LNCaP clone FGC (cell line): ENCODE measurements around the gene PIN1.

Experiments
- DNase-seq: peaks from one replicate; pipeline ENCODE4 v3.0.0-alpha.2; 2011; ENCODE audit warnings: low read depth
- H3K4me3 ChIP-seq: 2 replicates; pipeline ENCODE4 v1.5.1; 2011; ENCODE audit warnings: mild to moderate bottlenecking, low read depth, low read length, control low read depth
- TF ChIP-seq, protein P1 (sequence below): IDR thresholded peaks from 2 replicates; pipeline ENCODE4 v1.5.1; 2012; ENCODE audit warnings: mild to moderate bottlenecking; ENCODE audit not compliant: control insufficient read depth, insufficient read depth; ENCODE audit errors: extremely low read depth

Gene PIN1

DNA sequence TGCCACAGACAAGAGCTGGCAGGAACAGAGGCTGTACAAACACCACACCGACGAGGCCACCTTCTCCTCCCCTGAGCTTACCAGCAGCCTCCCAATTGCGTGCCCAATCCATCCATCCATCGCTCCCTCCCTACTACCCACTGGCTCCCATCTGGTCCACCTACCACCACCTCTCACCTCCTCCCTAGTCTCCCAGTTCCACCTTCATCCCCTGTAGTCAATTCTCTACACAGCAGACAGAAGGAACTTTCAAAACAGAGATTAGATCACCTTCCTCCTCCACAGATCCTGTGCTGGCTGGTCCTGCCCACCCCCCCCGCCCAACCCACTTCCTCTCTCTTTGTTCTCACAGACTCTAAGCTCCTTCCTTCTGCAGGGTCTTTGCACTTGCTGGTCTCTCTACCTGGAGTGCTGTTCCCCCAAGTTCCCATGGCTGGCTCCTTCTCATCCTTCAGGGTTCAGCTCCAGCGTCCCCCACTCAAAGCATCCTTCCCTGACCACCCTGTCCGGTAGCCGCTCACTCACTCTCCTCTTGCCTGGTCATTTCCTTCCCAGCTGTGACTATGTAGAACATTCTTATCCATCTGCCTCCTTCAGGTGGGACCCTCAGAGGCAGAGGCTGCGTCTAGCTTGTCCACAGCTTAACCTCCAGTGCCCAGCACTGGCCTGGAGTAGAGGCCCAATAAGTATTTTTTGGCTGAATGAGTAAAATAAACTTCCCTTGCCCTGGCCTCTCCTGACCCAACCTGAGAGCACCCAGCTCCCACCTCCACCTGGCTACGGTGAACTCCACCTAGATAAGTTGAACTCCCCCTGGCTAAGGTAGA lies 23.0 kb downstream of the PIN1 start:
- no peak overlapping the region for H3K4me3 ChIP-seq
- TF ChIP-seq, protein P1, sequence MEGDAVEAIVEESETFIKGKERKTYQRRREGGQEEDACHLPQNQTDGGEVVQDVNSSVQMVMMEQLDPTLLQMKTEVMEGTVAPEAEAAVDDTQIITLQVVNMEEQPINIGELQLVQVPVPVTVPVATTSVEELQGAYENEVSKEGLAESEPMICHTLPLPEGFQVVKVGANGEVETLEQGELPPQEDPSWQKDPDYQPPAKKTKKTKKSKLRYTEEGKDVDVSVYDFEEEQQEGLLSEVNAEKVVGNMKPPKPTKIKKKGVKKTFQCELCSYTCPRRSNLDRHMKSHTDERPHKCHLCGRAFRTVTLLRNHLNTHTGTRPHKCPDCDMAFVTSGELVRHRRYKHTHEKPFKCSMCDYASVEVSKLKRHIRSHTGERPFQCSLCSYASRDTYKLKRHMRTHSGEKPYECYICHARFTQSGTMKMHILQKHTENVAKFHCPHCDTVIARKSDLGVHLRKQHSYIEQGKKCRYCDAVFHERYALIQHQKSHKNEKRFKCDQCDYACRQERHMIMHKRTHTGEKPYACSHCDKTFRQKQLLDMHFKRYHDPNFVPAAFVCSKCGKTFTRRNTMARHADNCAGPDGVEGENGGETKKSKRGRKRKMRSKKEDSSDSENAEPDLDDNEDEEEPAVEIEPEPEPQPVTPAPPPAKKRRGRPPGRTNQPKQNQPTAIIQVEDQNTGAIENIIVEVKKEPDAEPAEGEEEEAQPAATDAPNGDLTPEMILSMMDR: no peak
- DNase-seq: no peak

DNA sequence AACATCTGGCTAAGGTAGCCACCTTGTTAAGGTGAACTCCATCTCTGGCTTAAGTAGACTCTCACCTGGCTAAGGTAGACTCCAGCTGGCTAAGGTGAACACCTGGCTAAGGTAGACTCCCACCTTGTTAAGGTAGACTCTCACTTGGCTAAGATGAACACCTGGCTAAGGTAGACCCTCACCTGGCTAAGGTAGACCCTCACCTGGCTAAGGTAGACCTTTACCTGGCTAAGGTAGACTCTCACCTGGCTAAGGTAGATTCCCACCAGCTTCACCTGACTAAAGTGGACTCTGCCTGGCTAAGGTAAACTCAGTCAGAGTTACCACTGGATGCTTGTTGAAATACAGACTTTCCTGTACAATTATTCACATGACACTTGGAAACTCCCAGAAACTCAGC lies 23.6 kb downstream of the PIN1 start:
- H3K4me3 ChIP-seq: no peak overlapping the region
- TF ChIP-seq, protein P1: no peak
- no peak for DNase-seq

- TF ChIP-seq, protein P1: no peak
- H3K4me3 ChIP-seq: no peak overlapping the region
- no peak for DNase-seq
These were observed 25.3 kb downstream of the PIN1 start for GRCh38 chr19:9860407-9860806.

GRCh38 chr19:9861503-9861902 lies 26.4 kb downstream of the PIN1 start:
- TF ChIP-seq, protein P1: no peak
- H3K4me3 ChIP-seq: no peak overlapping the region
- no peak for DNase-seq

DNA sequence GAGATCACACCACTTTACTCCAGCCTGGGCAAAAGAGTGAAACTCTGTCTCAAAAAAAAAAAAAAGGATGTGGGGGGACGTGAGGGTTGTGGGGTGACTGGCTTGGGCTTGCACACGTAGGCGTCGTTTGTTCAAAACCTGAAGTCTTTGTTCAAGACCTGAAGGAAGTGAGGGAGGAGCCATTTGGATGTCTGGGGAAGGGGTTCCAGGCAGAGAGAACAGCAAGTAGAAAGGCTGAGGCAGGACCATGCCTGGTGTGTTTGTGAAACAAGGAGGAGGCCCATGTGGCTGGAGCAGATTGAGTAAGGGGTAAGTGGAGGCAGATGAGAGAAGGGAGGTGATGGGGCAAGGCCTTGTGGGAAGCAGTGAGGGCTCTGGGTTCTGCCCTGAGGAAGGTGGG lies 27.8 kb downstream of the PIN1 start:
- TF ChIP-seq, protein P1: no peak
- no peak overlapping the region for H3K4me3 ChIP-seq

DNA sequence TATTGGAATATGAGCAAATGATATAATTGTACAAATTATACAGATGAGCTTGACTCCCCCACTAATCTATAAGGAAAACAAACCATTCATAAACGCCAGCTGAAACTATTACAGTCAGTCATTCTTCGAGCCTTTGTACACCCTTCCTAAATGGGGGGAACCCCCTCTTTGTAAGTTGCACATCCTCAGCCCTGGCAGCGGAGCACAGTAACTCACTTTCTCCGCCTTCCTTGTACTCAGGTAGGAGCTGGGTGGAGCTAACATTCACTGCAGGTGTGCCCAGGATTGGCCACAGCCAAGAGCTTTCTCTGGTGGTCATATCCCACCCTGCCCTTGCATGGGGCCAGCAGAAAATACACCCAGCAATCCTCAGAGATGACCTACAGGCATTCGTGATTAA lies 28.6 kb downstream of the PIN1 start:
- TF ChIP-seq, protein P1: no peak
- no peak for DNase-seq
- no peak overlapping the region for H3K4me3 ChIP-seq

More for the DNA sequence above, 27.8 kb downstream of the PIN1 start:
- DNase-seq: no peak
